ENCODE results near the gene ZCCHC4.
A peak's percentile ranks its signal among the peaks of the same experiment; 100 is the strongest.

The ZCCHC4 gene, protein sequence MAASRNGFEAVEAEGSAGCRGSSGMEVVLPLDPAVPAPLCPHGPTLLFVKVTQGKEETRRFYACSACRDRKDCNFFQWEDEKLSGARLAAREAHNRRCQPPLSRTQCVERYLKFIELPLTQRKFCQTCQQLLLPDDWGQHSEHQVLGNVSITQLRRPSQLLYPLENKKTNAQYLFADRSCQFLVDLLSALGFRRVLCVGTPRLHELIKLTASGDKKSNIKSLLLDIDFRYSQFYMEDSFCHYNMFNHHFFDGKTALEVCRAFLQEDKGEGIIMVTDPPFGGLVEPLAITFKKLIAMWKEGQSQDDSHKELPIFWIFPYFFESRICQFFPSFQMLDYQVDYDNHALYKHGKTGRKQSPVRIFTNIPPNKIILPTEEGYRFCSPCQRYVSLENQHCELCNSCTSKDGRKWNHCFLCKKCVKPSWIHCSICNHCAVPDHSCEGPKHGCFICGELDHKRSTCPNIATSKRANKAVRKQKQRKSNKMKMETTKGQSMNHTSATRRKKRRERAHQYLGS

DNA sequence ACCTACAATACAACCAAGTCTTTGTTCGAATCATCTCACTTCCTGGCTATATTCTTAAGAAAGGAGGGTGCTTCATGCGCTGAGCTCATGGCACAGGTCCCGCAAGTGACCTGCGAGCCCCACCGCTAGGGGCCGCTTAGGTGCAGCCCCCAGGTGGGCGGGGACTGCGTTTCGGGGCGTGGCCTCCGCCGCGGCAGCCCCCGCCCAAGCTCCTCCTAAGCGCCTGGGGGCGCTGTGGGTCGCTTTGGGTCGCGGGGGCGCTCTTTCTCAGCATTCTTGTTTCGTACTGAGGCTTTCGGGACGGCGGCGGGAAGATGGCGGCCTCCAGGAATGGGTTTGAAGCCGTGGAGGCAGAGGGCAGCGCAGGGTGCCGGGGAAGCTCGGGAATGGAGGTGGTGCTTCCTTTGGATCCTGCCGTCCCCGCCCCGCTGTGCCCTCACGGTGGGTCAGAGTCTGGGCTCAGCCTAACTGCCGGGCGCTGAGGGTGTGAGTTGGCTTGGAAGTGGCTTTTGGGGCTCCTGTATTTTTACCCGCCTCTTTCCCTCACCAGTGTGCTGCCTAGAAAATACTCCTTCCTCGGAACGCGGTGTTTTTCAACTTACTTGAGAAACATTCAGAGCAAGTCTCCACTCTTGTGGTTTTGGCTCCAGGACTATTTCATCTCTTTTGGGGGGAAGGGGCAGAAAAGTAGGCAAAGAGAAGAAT lies at the start of gene ZCCHC4:
ZCCHC4 (plus strand) TSS at position 279 of the 705 bp plus-strand sequence; CDS start at position 315, 36 bp downstream.
- no peaks in the 10 kb centered on the region for H3K9me3 ChIP-seq (ENCODE audit: control insufficient read depth, insufficient read depth, low read length)
- H3K36me3 ChIP-seq (ENCODE audit: control insufficient read depth, insufficient read depth, low read length): no peaks in the 10 kb centered on the region
- H3K27me3 ChIP-seq (ENCODE audit: control insufficient read depth, insufficient read depth, low read length): no peaks in the 10 kb centered on the region
- peak within 1 kb of the TSS; percentile 98 for H3K4me3 ChIP-seq (ENCODE audit: low read depth, low read length)
- H3K9ac ChIP-seq (ENCODE audit: low read depth, low read length): peak within 1 kb of the TSS; percentile 95
- no peaks in the 10 kb centered on the region for H3K4me1 ChIP-seq (ENCODE audit: control insufficient read depth, insufficient read depth, low read length)

DNA sequence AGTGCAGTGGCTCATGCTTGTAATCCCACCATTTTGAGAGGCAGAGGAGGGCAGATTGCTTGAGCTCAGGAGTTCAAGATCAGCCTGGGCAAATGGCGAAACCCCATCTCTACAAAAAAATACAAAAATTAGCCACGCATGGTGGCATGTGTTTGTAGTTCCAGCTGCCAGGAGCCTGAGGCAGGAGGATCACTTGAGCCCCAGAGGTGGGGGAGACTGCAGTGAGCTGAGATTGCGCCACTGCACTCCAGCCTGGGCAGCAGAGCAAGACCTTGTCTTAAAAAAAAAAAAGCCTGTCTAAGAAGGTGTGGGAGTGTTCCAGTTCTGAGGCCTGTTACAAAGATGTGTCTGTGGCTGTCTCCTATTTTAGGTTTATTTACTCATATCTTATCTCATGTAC lies 40.7 kb upstream of the ZCCHC4 start:
- Histone ChIP-seq H3K27me3 (ENCODE audit: control insufficient read depth, insufficient read depth, low read length) (no peaks in the 10 kb centered on the region), H3K9me3 (ENCODE audit: control insufficient read depth, insufficient read depth, low read length) (no peaks in the 10 kb centered on the region), H3K9ac (ENCODE audit: low read depth, low read length) (no peak overlapping the region), H3K4me3 (ENCODE audit: low read depth, low read length) (no peak overlapping the region), H3K4me1 (ENCODE audit: control insufficient read depth, insufficient read depth, low read length) (no peaks in the 10 kb centered on the region), H3K36me3 (ENCODE audit: control insufficient read depth, insufficient read depth, low read length) (no peaks in the 10 kb centered on the region)

GRCh38 chr4:25280210-25280609 lies 32.4 kb upstream of the ZCCHC4 start:
- no peaks in the 10 kb centered on the region for H3K36me3 ChIP-seq (ENCODE audit: control insufficient read depth, insufficient read depth, low read length)
- H3K9ac ChIP-seq (ENCODE audit: low read depth, low read length): no peak overlapping the region
- no peaks in the 10 kb centered on the region for H3K4me1 ChIP-seq (ENCODE audit: control insufficient read depth, insufficient read depth, low read length)
- no peaks in the 10 kb centered on the region for H3K9me3 ChIP-seq (ENCODE audit: control insufficient read depth, insufficient read depth, low read length)
- H3K27me3 ChIP-seq (ENCODE audit: control insufficient read depth, insufficient read depth, low read length): no peaks in the 10 kb centered on the region
- H3K4me3 ChIP-seq (ENCODE audit: low read depth, low read length): no peak overlapping the region

- Histone ChIP-seq H3K4me1 (ENCODE audit: control insufficient read depth, insufficient read depth, low read length) (no peaks in the 10 kb centered on the region), H3K27me3 (ENCODE audit: control insufficient read depth, insufficient read depth, low read length) (no peaks in the 10 kb centered on the region), H3K9ac (ENCODE audit: low read depth, low read length) (no peak overlapping the region), H3K4me3 (ENCODE audit: low read depth, low read length) (no peak overlapping the region), H3K9me3 (ENCODE audit: control insufficient read depth, insufficient read depth, low read length) (no peaks in the 10 kb centered on the region), H3K36me3 (ENCODE audit: control insufficient read depth, insufficient read depth, low read length) (no peaks in the 10 kb centered on the region)
Observed at GRCh38 chr4:25283948-25284347, 28.6 kb upstream of the ZCCHC4 start.

- Histone ChIP-seq H3K9ac (ENCODE audit: low read depth, low read length) (no peak overlapping the region), H3K4me1 (ENCODE audit: control insufficient read depth, insufficient read depth, low read length) (no peaks in the 10 kb centered on the region), H3K4me3 (ENCODE audit: low read depth, low read length) (no peak overlapping the region), H3K9me3 (ENCODE audit: control insufficient read depth, insufficient read depth, low read length) (no peaks in the 10 kb centered on the region), H3K27me3 (ENCODE audit: control insufficient read depth, insufficient read depth, low read length) (no peaks in the 10 kb centered on the region), H3K36me3 (ENCODE audit: control insufficient read depth, insufficient read depth, low read length) (no peaks in the 10 kb centered on the region)
Observed at GRCh38 chr4:25284466-25284865, 28.1 kb upstream of the ZCCHC4 start.

DNA sequence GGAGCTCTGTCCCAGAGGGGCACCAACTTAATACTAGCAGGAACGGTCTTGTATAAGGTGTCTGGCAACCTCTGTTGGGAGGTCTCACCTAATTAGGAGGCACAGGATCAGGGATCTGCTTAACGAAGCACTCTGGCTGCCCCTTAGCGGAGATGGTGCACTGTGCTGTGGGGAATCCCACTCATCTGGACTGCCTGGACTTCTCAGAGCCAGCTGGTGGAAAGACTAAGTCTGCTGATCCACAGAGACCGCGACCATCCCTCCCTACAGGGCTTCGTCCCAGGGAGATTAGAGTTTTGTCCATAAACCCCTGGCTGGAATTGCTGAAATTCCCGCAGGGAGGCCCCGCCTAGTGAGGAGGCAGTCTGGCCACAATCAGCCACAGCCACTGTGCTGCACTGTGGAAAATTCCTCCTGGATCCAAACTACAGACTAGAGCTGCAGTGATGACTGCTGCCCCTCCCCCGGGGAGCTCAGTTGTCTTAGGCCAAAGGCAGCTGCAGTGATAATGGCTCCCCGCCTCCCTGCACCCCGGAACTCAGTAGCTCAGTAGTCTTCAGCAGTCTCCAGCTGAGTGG lies 22.0 kb upstream of the ZCCHC4 start:
- H3K4me1 ChIP-seq (ENCODE audit: control insufficient read depth, insufficient read depth, low read length): no peaks in the 10 kb centered on the region
- no peaks in the 10 kb centered on the region for H3K36me3 ChIP-seq (ENCODE audit: control insufficient read depth, insufficient read depth, low read length)
- no peaks in the 10 kb centered on the region for H3K27me3 ChIP-seq (ENCODE audit: control insufficient read depth, insufficient read depth, low read length)
- no peak overlapping the region for H3K9ac ChIP-seq (ENCODE audit: low read depth, low read length)
- no peaks in the 10 kb centered on the region for H3K9me3 ChIP-seq (ENCODE audit: control insufficient read depth, insufficient read depth, low read length)
- H3K4me3 ChIP-seq (ENCODE audit: low read depth, low read length): no peak overlapping the region

DNA sequence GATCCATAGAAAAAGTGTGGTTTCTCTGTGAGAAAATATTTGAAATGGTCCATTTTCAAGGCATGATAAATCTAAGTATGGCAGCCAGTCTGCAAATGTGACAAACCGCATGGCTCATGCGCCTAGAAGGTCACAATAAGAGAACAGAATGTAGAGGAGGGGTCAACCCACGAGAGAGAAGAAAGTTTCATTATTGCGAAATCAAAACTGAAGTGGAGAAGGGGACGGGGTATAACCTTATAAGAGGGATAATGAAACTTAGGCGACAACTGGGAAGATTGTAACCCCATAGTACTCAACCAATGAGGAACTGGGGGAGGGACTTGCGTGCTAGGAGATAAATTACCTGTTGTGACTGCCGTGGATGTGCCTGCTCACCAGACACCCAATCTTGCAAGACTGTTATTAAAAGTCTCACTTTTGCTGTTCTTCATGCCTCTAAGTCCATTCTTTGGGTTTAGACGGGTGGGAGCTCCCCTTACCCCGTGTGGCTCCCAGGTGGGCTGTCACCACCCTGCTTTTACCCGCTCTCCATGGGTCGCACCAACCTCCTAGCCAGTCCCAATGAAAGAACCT lies 21.3 kb upstream of the ZCCHC4 start:
- H3K4me3 ChIP-seq (ENCODE audit: low read depth, low read length): no peak overlapping the region
- H3K9me3 ChIP-seq (ENCODE audit: control insufficient read depth, insufficient read depth, low read length): no peaks in the 10 kb centered on the region
- H3K4me1 ChIP-seq (ENCODE audit: control insufficient read depth, insufficient read depth, low read length): no peaks in the 10 kb centered on the region
- no peaks in the 10 kb centered on the region for H3K27me3 ChIP-seq (ENCODE audit: control insufficient read depth, insufficient read depth, low read length)
- H3K36me3 ChIP-seq (ENCODE audit: control insufficient read depth, insufficient read depth, low read length): no peaks in the 10 kb centered on the region
- H3K9ac ChIP-seq (ENCODE audit: low read depth, low read length): no peak overlapping the region

DNA sequence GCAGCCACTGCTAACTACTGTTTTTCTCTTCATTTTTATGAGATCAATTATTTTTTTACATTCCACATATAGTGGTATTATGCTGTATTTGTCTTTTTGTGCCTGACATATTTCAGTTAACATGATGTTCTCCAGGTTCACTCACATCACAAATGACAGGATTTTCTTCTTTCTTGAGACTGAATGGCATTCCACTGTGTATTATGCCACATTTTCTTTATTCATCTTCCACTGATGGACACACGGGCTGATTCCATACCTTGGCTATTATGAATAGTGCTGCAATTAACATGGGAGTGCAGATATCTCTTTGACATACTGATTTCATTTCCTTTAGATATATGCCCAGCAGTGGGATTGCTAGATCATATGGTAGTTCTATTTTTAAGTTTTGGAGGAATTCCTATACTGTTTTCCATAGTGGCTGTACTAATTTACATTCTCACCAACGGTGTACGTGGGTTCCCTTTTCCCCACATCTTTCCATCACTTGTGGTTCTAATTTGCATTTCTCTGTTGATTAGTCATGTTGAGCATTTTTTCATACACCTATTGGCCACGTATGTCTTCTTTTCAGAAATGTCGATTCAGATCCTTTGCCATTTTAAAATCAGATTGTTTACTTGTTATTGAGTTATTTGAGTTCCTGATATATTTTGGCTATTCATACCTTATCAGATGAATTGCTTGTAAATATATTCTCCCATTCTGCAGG lies 14.9 kb upstream of the ZCCHC4 start:
- H3K4me3 ChIP-seq (ENCODE audit: low read depth, low read length): no peak overlapping the region
- H3K36me3 ChIP-seq (ENCODE audit: control insufficient read depth, insufficient read depth, low read length): no peaks in the 10 kb centered on the region
- peaks cover 3% of the 10 kb centered on the region for H3K4me1 ChIP-seq (ENCODE audit: control insufficient read depth, insufficient read depth, low read length)
- no peaks in the 10 kb centered on the region for H3K9me3 ChIP-seq (ENCODE audit: control insufficient read depth, insufficient read depth, low read length)
- H3K27me3 ChIP-seq (ENCODE audit: control insufficient read depth, insufficient read depth, low read length): no peaks in the 10 kb centered on the region
- H3K9ac ChIP-seq (ENCODE audit: low read depth, low read length): no peak overlapping the region

DNA sequence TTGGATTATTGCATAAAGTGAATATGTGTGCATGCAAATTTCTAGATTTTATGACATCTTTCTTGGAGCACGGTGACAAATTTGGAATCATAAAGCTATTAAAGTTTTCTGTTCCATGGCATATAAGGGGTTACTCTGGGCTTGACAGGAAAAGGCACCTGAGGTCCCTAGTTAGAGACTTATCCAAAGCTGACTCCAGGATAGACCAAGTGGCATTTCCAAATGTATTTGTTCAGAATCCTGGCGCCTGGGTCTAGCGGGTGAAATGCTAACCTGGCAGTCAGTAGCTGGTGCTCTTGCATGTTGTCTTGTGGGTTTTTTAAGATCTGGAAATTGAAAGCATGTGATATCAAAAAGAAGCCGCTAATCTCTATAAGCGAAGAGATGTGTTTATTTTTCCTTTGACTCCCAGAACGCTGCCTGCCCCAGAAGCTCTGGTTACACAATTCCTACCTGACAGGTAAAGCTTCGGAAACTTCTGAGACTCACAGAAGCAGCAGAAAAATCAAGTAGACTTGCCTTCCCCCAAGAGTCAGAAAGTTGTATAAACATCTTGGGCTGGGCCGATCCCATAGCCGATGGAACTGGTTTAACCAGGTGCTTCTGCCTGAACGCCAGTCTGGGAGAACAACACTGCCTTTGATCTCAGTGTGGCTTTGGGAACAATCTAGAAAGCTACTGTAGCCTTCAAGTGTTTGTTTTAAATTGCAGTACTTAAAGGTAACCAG lies 12.9 kb upstream of the ZCCHC4 start:
- no peak overlapping the region for H3K9ac ChIP-seq (ENCODE audit: low read depth, low read length)
- no peaks in the 10 kb centered on the region for H3K9me3 ChIP-seq (ENCODE audit: control insufficient read depth, insufficient read depth, low read length)
- peaks cover 3% of the 10 kb centered on the region for H3K4me1 ChIP-seq (ENCODE audit: control insufficient read depth, insufficient read depth, low read length)
- no peaks in the 10 kb centered on the region for H3K36me3 ChIP-seq (ENCODE audit: control insufficient read depth, insufficient read depth, low read length)
- no peak overlapping the region for H3K4me3 ChIP-seq (ENCODE audit: low read depth, low read length)
- no peaks in the 10 kb centered on the region for H3K27me3 ChIP-seq (ENCODE audit: control insufficient read depth, insufficient read depth, low read length)

GRCh38 chr4:25301471-25301870 lies 11.1 kb upstream of the ZCCHC4 start:
- peaks cover 3% of the 10 kb centered on the region for H3K4me1 ChIP-seq (ENCODE audit: control insufficient read depth, insufficient read depth, low read length)
- no peaks in the 10 kb centered on the region for H3K36me3 ChIP-seq (ENCODE audit: control insufficient read depth, insufficient read depth, low read length)
- H3K4me3 ChIP-seq (ENCODE audit: low read depth, low read length): no peak overlapping the region
- no peaks in the 10 kb centered on the region for H3K27me3 ChIP-seq (ENCODE audit: control insufficient read depth, insufficient read depth, low read length)
- H3K9me3 ChIP-seq (ENCODE audit: control insufficient read depth, insufficient read depth, low read length): no peaks in the 10 kb centered on the region
- no peak overlapping the region for H3K9ac ChIP-seq (ENCODE audit: low read depth, low read length)

DNA sequence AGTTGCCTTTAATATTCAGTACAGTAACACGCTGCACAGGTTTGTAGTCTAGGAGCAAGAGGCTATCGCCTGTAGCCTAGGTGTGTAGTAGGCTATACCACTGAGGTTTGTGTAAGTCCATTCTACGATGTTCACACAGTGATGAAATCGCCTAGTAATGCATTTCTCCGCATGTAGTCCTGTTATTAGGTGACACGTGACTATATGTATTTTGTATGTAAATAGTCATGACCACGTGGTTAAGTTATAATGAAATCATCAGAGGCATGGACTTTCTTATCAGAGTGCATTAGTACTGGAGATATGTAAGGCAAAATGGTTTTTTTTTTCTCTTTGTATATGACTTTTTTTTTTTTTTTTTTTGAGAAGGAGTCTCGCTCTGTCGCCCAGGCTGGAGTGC lies 9.9 kb upstream of the ZCCHC4 start:
- H3K9me3 ChIP-seq (ENCODE audit: control insufficient read depth, insufficient read depth, low read length): no peaks in the 10 kb centered on the region
- no peak overlapping the region for H3K9ac ChIP-seq (ENCODE audit: low read depth, low read length)
- peaks cover 3% of the 10 kb centered on the region for H3K4me1 ChIP-seq (ENCODE audit: control insufficient read depth, insufficient read depth, low read length)
- no peaks in the 10 kb centered on the region for H3K36me3 ChIP-seq (ENCODE audit: control insufficient read depth, insufficient read depth, low read length)
- no peaks in the 10 kb centered on the region for H3K27me3 ChIP-seq (ENCODE audit: control insufficient read depth, insufficient read depth, low read length)
- no peak overlapping the region for H3K4me3 ChIP-seq (ENCODE audit: low read depth, low read length)
